HL-60 (cell line): Measurements from ENCODE around the gene RHOF.

Experiments
- DNase-seq, 2 experiments: peaks; one replicate each; pipeline ENCODE4 v3.0.0-alpha.2; 2010 to 2020; ENCODE audit warnings: low read depth in 1 of 2, low spot score in 1 of 2
- H3K27ac ChIP-seq: fragments of 250-450 bp; sonication (Bioruptor Pico); replicated peaks from 2 replicates; pipeline ENCODE4 v1.5.1; 2020; ENCODE audit warnings: mild to moderate bottlenecking, moderate library complexity
- H3K27me3 ChIP-seq: fragments of 250-450 bp; sonication (Bioruptor Pico); 2 replicates; pipeline ENCODE4 v1.5.1; 2021; ENCODE audit warnings: mild to moderate bottlenecking, moderate library complexity; ENCODE audit not compliant: insufficient read depth, poor library complexity, severe bottlenecking
- H3K4me3 ChIP-seq: replicated peaks from 2 replicates; pipeline ENCODE4 v1.5.1; 2011; ENCODE audit warnings: mild to moderate bottlenecking, control low read depth, low read length; ENCODE audit not compliant: insufficient read depth
- CTCF ChIP-seq: IDR thresholded peaks from one replicate; pipeline ENCODE4 v1.5.1; 2011; ENCODE audit warnings: low read length, control low read depth, inconsistent platforms; ENCODE audit not compliant: insufficient read depth
- GABPA ChIP-seq: IDR thresholded peaks from 2 replicates; pipeline ENCODE4 v1.6.1; 2012; ENCODE audit warnings: low read depth
- POLR2AphosphoS5 ChIP-seq: IDR thresholded peaks from 2 replicates; pipeline ENCODE4 v1.6.1; 2012; ENCODE audit warnings: low read depth
- REST ChIP-seq: IDR thresholded peaks from 2 replicates; pipeline ENCODE4 v1.6.1; 2012; ENCODE audit warnings: low read depth; ENCODE audit not compliant: insufficient replicate concordance
- SPI1 ChIP-seq: IDR thresholded peaks from 2 replicates; pipeline ENCODE4 v1.6.1; 2012; ENCODE audit warnings: low read depth, mild to moderate bottlenecking, borderline replicate concordance

The RHOF gene

DNA sequence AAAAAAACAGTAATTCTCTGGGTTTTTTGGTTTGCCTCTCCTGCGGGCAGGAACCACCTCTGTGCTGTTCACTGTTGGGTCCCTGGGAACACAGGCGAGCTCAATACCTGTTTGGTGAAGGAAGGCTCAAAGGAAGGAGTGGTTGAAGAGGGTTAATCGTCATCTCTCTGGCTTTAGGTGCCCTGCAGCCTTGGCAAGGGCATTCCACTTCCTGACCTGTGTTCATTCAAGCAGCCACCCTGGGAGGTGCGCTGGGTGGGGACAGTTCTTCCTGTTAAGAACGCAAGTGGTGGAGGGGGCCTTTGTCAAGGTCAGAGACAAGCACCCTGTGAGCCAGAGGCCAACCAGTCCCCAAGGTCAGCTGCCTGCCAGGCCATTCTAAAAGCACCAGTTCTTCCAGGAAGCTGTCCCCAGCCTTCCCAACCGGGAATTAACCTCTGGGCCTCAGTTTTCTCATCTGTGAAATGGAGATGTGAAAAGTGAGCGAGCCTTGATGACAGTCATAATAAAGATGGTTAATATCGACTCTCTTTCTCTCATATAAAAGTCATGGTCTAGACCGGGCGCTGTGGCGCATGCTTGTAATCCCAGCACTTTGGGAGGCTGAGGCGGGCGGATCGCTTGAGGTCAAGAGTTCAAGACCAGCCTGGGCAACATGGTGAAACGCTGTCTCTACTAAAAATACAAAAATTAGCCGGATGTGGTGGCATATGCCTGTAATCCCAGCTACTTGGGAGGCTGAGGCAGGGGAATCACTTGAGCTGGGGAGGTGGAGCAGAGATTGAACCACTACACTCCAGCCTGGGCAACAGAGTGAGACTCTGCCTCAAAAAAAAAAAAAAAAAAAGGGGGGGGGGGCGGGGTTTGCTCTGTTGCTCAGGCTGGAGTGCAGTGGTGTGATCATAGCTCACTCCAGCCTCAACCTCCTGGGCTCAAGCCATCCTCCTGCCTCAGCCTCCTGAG, 6.1 kb downstream of the RHOF start:
- Histone ChIP-seq H3K27me3 (no peaks in the 10 kb centered on the region), H3K4me3 (no peak overlapping the region), H3K27ac (peak overlapping the region; percentile 48)
- DNase-seq, result peak in 1 of 2 experiments; percentile 35
- no peak for TF ChIP-seq REST
- TF ChIP-seq SPI1, result no peak
- TF ChIP-seq GABPA, result no peak
- no peak for TF ChIP-seq POLR2AphosphoS5
- no peak for TF ChIP-seq CTCF

- H3K27ac ChIP-seq, result peak overlapping the region; percentile 48
- DNase-seq, result peak in 1 of 2 experiments; percentile 65
These were observed 7.1 kb downstream of the RHOF start for GRCh38 chr12:121786440-121786825.

More at GRCh38 chr12:121786440-121786825, 7.1 kb downstream of the RHOF start:
- no peak overlapping the region for H3K4me3 ChIP-seq
- no peaks in the 10 kb centered on the region for H3K27me3 ChIP-seq
- TF ChIP-seq POLR2AphosphoS5 (no peak), GABPA (no peak), CTCF (no peak), SPI1 (no peak), REST (no peak)
